ENCODE data around the gene AFF3.

Gene AFF3

GRCh38 chr2:99944019-99944418, 198.4 kb downstream of the AFF3 start:
- Histone ChIP-seq H3K79me1 (ENCODE audit: low read length) (no peaks in the 10 kb centered on the region), H4K91ac (ENCODE audit: low read depth, low read length) (no peak overlapping the region), H3K23ac (ENCODE audit: low read length) (no peak overlapping the region), H3K36me3 (ENCODE audit: control insufficient read depth in 1 of 2, insufficient read depth in 2 of 2, low read length in 2 of 2) (no peaks in the 10 kb centered on the region), H4K8ac (ENCODE audit: low read depth, low read length) (no peak overlapping the region), H2BK120ac (ENCODE audit: insufficient read depth, low read length, poor library complexity) (no peak overlapping the region), H3K4me1 (ENCODE audit: control insufficient read depth in 1 of 2, insufficient read depth in 2 of 2, low read length in 2 of 2) (no peaks in the 10 kb centered on the region), H3K18ac (ENCODE audit: low read length) (no peak overlapping the region), H3K4me2 (ENCODE audit: low read length) (no peak overlapping the region), H2BK12ac (ENCODE audit: low read length) (no peak overlapping the region), H3K4me3 (ENCODE audit: low read depth, low read length) (no peak overlapping the region), H2BK5ac (ENCODE audit: low read depth, low read length, poor library complexity) (no peak overlapping the region), H3K14ac (ENCODE audit: low read length) (no peak overlapping the region), H3K9ac (ENCODE audit: low read length) (no peak overlapping the region), H3K27ac (ENCODE audit: low read depth, low read length) (no peak overlapping the region), H3K9me3 (ENCODE audit: insufficient read depth, low read depth, low read length) (no peaks in the 10 kb centered on the region), H2AFZ (ENCODE audit: insufficient read depth, low read length, poor library complexity) (no peak overlapping the region), H3K79me2 (ENCODE audit: control insufficient read depth, insufficient read depth, low read length, poor library complexity) (no peaks in the 10 kb centered on the region), H2AK5ac (ENCODE audit: low read length) (no peak overlapping the region), H3K27me3 (ENCODE audit: insufficient read depth, low read length) (no peaks in the 10 kb centered on the region), H4K12ac (ENCODE audit: low read depth, low read length) (no peak overlapping the region), H3K4ac (ENCODE audit: low read depth, low read length) (no peak overlapping the region)
- no peak for DNase-seq
- WGBS (ENCODE audit: extremely low coverage, insufficient coverage, insufficient read length): no CpG with 5 or more reads among the region's 4 CpGs

GRCh38 chr2:99942561-99943347, 199.6 kb downstream of the AFF3 start:
- no peaks in the 10 kb centered on the region for H3K27me3 ChIP-seq (ENCODE audit: insufficient read depth, low read length)
- no peak overlapping the region for H3K4ac ChIP-seq (ENCODE audit: low read depth, low read length)
- H3K79me2 ChIP-seq (ENCODE audit: control insufficient read depth, insufficient read depth, low read length, poor library complexity): no peaks in the 10 kb centered on the region
- H2BK120ac ChIP-seq (ENCODE audit: insufficient read depth, low read length, poor library complexity): no peak overlapping the region
- DNase-seq: no peak
- no peak overlapping the region for H2BK12ac ChIP-seq (ENCODE audit: low read length)
- H3K4me3 ChIP-seq (ENCODE audit: low read depth, low read length): no peak overlapping the region
- H3K36me3 ChIP-seq (ENCODE audit: control insufficient read depth in 1 of 2, insufficient read depth in 2 of 2, low read length in 2 of 2): no peaks in the 10 kb centered on the region
- no peak overlapping the region for H4K12ac ChIP-seq (ENCODE audit: low read depth, low read length)
- H3K4me2 ChIP-seq (ENCODE audit: low read length): no peak overlapping the region
- no peak overlapping the region for H3K23ac ChIP-seq (ENCODE audit: low read length)
- no peak overlapping the region for H4K91ac ChIP-seq (ENCODE audit: low read depth, low read length)
- H3K18ac ChIP-seq (ENCODE audit: low read length): no peak overlapping the region
- H3K27ac ChIP-seq (ENCODE audit: low read depth, low read length): no peak overlapping the region
- no peak overlapping the region for H2AK5ac ChIP-seq (ENCODE audit: low read length)
- H2BK5ac ChIP-seq (ENCODE audit: low read depth, low read length, poor library complexity): no peak overlapping the region
- no CpG with 5 or more reads among the region's 6 CpGs for WGBS (ENCODE audit: extremely low coverage, insufficient coverage, insufficient read length)
- H3K9me3 ChIP-seq (ENCODE audit: insufficient read depth, low read depth, low read length): no peaks in the 10 kb centered on the region
- H2AFZ ChIP-seq (ENCODE audit: insufficient read depth, low read length, poor library complexity): no peak overlapping the region
- H4K8ac ChIP-seq (ENCODE audit: low read depth, low read length): no peak overlapping the region
- H3K9ac ChIP-seq (ENCODE audit: low read length): no peak overlapping the region
- no peaks in the 10 kb centered on the region for H3K79me1 ChIP-seq (ENCODE audit: low read length)
- no peak overlapping the region for H3K14ac ChIP-seq (ENCODE audit: low read length)
- no peaks in the 10 kb centered on the region for H3K4me1 ChIP-seq (ENCODE audit: control insufficient read depth in 1 of 2, insufficient read depth in 2 of 2, low read length in 2 of 2)

- Histone ChIP-seq H3K9me3 (ENCODE audit: insufficient read depth, low read depth, low read length) (no peaks in the 10 kb centered on the region), H3K18ac (ENCODE audit: low read length) (no peak overlapping the region), H4K8ac (ENCODE audit: low read depth, low read length) (no peak overlapping the region), H2AK5ac (ENCODE audit: low read length) (no peak overlapping the region), H2AFZ (ENCODE audit: insufficient read depth, low read length, poor library complexity) (no peak overlapping the region), H3K4me2 (ENCODE audit: low read length) (no peak overlapping the region), H2BK12ac (ENCODE audit: low read length) (no peak overlapping the region), H3K36me3 (ENCODE audit: control insufficient read depth in 1 of 2, insufficient read depth in 2 of 2, low read length in 2 of 2) (no peaks in the 10 kb centered on the region), H3K4me3 (ENCODE audit: low read depth, low read length) (no peak overlapping the region), H3K79me1 (ENCODE audit: low read length) (no peaks in the 10 kb centered on the region), H3K9ac (ENCODE audit: low read length) (no peak overlapping the region), H3K4ac (ENCODE audit: low read depth, low read length) (no peak overlapping the region), H3K79me2 (ENCODE audit: control insufficient read depth, insufficient read depth, low read length, poor library complexity) (no peaks in the 10 kb centered on the region), H2BK5ac (ENCODE audit: low read depth, low read length, poor library complexity) (no peak overlapping the region), H4K91ac (ENCODE audit: low read depth, low read length) (no peak overlapping the region), H2BK120ac (ENCODE audit: insufficient read depth, low read length, poor library complexity) (no peak overlapping the region), H3K27me3 (ENCODE audit: insufficient read depth, low read length) (no peaks in the 10 kb centered on the region), H3K4me1 (ENCODE audit: control insufficient read depth in 1 of 2, insufficient read depth in 2 of 2, low read length in 2 of 2) (no peaks in the 10 kb centered on the region), H3K27ac (ENCODE audit: low read depth, low read length) (no peak overlapping the region), H4K12ac (ENCODE audit: low read depth, low read length) (no peak overlapping the region), H3K14ac (ENCODE audit: low read length) (no peak overlapping the region), H3K23ac (ENCODE audit: low read length) (no peak overlapping the region)
- no peak for DNase-seq
- WGBS (ENCODE audit: extremely low coverage, insufficient coverage, insufficient read length): no CpG with 5 or more reads among the region's 7 CpGs
Measured at GRCh38 chr2:99940963-99941362, 201.4 kb downstream of the AFF3 start.

GRCh38 chr2:99939135-99939534, 203.3 kb downstream of the AFF3 start:
- H3K4me1 ChIP-seq (ENCODE audit: control insufficient read depth in 1 of 2, insufficient read depth in 2 of 2, low read length in 2 of 2): no peaks in the 10 kb centered on the region
- no CpG with 5 or more reads among the region's 1 CpG for WGBS (ENCODE audit: extremely low coverage, insufficient coverage, insufficient read length)

More at GRCh38 chr2:99939135-99939534, 203.3 kb downstream of the AFF3 start:
- Histone ChIP-seq H4K8ac (ENCODE audit: low read depth, low read length) (no peak overlapping the region), H3K9me3 (ENCODE audit: insufficient read depth, low read depth, low read length) (no peaks in the 10 kb centered on the region), H4K12ac (ENCODE audit: low read depth, low read length) (no peak overlapping the region), H2AFZ (ENCODE audit: insufficient read depth, low read length, poor library complexity) (no peak overlapping the region), H3K4me2 (ENCODE audit: low read length) (no peak overlapping the region), H3K79me1 (ENCODE audit: low read length) (no peaks in the 10 kb centered on the region), H4K91ac (ENCODE audit: low read depth, low read length) (no peak overlapping the region), H3K27me3 (ENCODE audit: insufficient read depth, low read length) (no peaks in the 10 kb centered on the region), H2AK5ac (ENCODE audit: low read length) (no peak overlapping the region), H3K27ac (ENCODE audit: low read depth, low read length) (no peak overlapping the region), H3K79me2 (ENCODE audit: control insufficient read depth, insufficient read depth, low read length, poor library complexity) (no peaks in the 10 kb centered on the region), H3K4me3 (ENCODE audit: low read depth, low read length) (no peak overlapping the region), H3K23ac (ENCODE audit: low read length) (no peak overlapping the region), H3K36me3 (ENCODE audit: control insufficient read depth in 1 of 2, insufficient read depth in 2 of 2, low read length in 2 of 2) (no peaks in the 10 kb centered on the region), H2BK120ac (ENCODE audit: insufficient read depth, low read length, poor library complexity) (no peak overlapping the region), H3K18ac (ENCODE audit: low read length) (no peak overlapping the region), H2BK12ac (ENCODE audit: low read length) (no peak overlapping the region), H3K14ac (ENCODE audit: low read length) (no peak overlapping the region), H3K9ac (ENCODE audit: low read length) (no peak overlapping the region), H3K4ac (ENCODE audit: low read depth, low read length) (no peak overlapping the region), H2BK5ac (ENCODE audit: low read depth, low read length, poor library complexity) (no peak overlapping the region)
- DNase-seq: no peak
